Measurements from ENCODE around the gene AK4. TPM values are rescaled to one million over a fixed set of nuclear protein-coding genes. Genes with fewer than 3 reads are reported as not detected.

Gene AK4
- polyA plus RNA-seq, 3 donors = 4.3 to 9.9 (median 6.7) TPM

DNA sequence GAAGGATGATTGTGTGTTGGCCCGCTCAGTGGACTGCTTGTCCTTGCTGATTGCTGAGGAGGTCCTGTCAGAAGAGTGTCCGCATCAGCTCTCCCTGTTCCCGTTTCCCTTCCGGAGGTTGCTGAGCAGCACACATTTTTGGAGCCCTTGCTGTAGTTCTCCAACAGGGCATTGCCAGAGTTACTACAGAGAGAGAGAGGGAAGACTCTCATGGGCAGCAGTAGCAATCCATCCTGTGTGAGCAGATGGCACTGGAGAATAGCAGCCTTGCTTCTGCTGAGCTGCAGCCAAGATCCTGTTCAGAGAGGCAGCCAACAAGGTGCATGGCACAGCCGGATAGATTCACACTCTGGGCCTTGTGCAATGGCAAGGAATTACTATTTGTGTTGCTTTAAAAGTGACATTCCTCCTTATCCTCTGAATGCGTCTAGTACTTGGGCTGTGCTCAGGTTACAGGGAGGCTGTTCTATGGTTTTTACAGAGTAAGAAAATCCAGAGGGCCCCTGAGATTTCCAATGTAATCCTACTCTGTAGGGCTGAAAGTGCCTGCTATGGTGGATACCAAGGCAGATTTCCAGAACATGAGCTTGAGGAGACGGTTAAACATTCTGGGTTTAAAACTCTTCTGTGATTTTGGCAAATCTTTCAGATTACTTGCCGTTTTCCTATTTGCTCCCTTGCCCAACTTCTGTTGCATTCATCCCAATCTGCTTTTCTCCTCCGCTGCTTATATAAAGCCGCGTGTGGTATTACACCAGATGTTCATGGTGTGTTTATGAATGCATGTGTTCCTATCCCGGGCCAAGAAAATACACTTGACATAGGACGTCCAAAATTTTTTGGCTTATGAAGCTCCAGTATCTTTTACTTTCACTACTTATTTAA lies 27.4 kb downstream of the AK4 start:
- Histone ChIP-seq H3K27ac (ENCODE audit: low read depth in 1 of 2, low read length in 2 of 2) (no peak overlapping the region), H3K4me1 (ENCODE audit: control insufficient read depth in 1 of 2, insufficient read depth in 2 of 2, low read length in 2 of 2) (peaks cover 45 to 59% of the 10 kb centered on the region in 2 donors), H3K9ac (ENCODE audit: insufficient read depth, low read length, poor library complexity, severe bottlenecking) (no peak overlapping the region), H2AFZ (ENCODE audit: insufficient read depth, low read depth, low read length, poor library complexity, severe bottlenecking) (no peak overlapping the region), H3K79me2 (ENCODE audit: insufficient read depth, low read length) (peaks cover 45% of the 10 kb centered on the region), H3K27me3 (ENCODE audit: control insufficient read depth in 2 of 2, insufficient read depth in 2 of 2, low read length in 2 of 2) (no peaks in the 10 kb centered on the region), H4K20me1 (ENCODE audit: insufficient read depth, low read length) (no peaks in the 10 kb centered on the region), H3K4me3 (replicated peaks in 1 of 3; ENCODE audit: low read depth in 2 of 3, low read length in 3 of 3) (no peak overlapping the region), H3K4me2 (replicated peaks; ENCODE audit: extremely low read depth, low read length, poor library complexity, severe bottlenecking) (no peak overlapping the region), H3K9me3 (replicated peaks in 1 of 2; ENCODE audit: control insufficient read depth in 1 of 2, insufficient read depth in 1 of 2, low read length in 2 of 2) (no peaks in the 10 kb centered on the region), H3K36me3 (replicated peaks in 1 of 2; ENCODE audit: control insufficient read depth in 1 of 2, insufficient read depth in 2 of 2, low read length in 2 of 2) (no peaks in the 10 kb centered on the region)
- 91% methylated on average over 3 of the region's 13 CpGs for WGBS (ENCODE audit: insufficient coverage)
- H3K36me3 Mint-ChIP-seq = peaks cover 0 to 8% of the 10 kb centered on the region in 2 donors
- TF ChIP-seq, protein P1, sequence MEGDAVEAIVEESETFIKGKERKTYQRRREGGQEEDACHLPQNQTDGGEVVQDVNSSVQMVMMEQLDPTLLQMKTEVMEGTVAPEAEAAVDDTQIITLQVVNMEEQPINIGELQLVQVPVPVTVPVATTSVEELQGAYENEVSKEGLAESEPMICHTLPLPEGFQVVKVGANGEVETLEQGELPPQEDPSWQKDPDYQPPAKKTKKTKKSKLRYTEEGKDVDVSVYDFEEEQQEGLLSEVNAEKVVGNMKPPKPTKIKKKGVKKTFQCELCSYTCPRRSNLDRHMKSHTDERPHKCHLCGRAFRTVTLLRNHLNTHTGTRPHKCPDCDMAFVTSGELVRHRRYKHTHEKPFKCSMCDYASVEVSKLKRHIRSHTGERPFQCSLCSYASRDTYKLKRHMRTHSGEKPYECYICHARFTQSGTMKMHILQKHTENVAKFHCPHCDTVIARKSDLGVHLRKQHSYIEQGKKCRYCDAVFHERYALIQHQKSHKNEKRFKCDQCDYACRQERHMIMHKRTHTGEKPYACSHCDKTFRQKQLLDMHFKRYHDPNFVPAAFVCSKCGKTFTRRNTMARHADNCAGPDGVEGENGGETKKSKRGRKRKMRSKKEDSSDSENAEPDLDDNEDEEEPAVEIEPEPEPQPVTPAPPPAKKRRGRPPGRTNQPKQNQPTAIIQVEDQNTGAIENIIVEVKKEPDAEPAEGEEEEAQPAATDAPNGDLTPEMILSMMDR (IDR thresholded peaks at IDR 0.05) = no peak
- peaks cover 49% of the 10 kb centered on the region for H3K4me1 Mint-ChIP-seq
- no peak overlapping the region for H3K4me3 Mint-ChIP-seq
- intact Hi-C loops (cut with micrococcal nuclease) = no loop called here
- peak overlapping the region in 2 of 7 donors; percentile 7 to 66 for H3K27ac Mint-ChIP-seq
- H3K27me3 Mint-ChIP-seq (ENCODE audit: low read depth in 3 of 3) = peaks cover 0 to 4% (median 0%) of the 10 kb centered on the region in 3 donors
- DNase-seq = no peak
- H3K9me3 Mint-ChIP-seq = no peaks in the 10 kb centered on the region

DNA sequence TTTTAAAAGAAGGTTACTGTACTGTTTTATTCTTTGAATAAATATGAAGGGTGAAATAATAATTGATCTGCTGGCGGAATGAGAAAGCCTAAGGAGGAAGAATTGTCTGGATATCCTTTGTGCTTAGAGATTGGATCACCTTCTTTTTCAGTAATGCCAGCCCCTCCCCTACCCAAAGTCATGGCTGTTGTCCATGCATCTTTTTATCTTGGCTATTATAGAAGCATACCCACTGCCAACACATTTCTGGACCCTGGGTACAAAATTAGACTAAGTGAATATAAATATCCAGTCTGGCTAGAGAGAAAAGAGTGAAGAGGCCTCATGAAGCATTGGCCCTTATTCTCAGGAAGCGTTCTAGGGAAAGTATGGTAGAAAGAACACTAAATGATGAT lies 28.1 kb downstream of the AK4 start:
- H3K27me3 Mint-ChIP-seq (ENCODE audit: low read depth in 3 of 3) = peaks cover 0 to 4% (median 2%) of the 10 kb centered on the region in 3 donors
- no peak overlapping the region for H3K27ac Mint-ChIP-seq

More for the DNA sequence above, 28.1 kb downstream of the AK4 start:
- peaks cover 38 to 53% of the 10 kb centered on the region in 2 donors for H3K4me1 ChIP-seq (ENCODE audit: control insufficient read depth in 1 of 2, insufficient read depth in 2 of 2, low read length in 2 of 2)
- H3K9me3 ChIP-seq (replicated peaks in 1 of 2; ENCODE audit: control insufficient read depth in 1 of 2, insufficient read depth in 1 of 2, low read length in 2 of 2) = no peaks in the 10 kb centered on the region
- no peak overlapping the region for H2AFZ ChIP-seq (ENCODE audit: insufficient read depth, low read depth, low read length, poor library complexity, severe bottlenecking)
- TF ChIP-seq, protein P1 (IDR thresholded peaks at IDR 0.05) = no peak
- H3K4me3 Mint-ChIP-seq = no peak overlapping the region
- intact Hi-C loops (cut with micrococcal nuclease) = no loop called here
- no peak overlapping the region for H3K4me3 ChIP-seq (replicated peaks in 1 of 3; ENCODE audit: low read depth in 2 of 3, low read length in 3 of 3)
- peaks cover 0 to 8% of the 10 kb centered on the region in 2 donors for H3K36me3 Mint-ChIP-seq
- H3K4me2 ChIP-seq (replicated peaks; ENCODE audit: extremely low read depth, low read length, poor library complexity, severe bottlenecking) = no peak overlapping the region
- H3K27me3 ChIP-seq (ENCODE audit: control insufficient read depth in 2 of 2, insufficient read depth in 2 of 2, low read length in 2 of 2) = no peaks in the 10 kb centered on the region
- no CpG with 5 or more reads among the region's 2 CpGs for WGBS (ENCODE audit: insufficient coverage)
- peaks cover 42% of the 10 kb centered on the region for H3K4me1 Mint-ChIP-seq
- peaks cover 45% of the 10 kb centered on the region for H3K79me2 ChIP-seq (ENCODE audit: insufficient read depth, low read length)
- no peaks in the 10 kb centered on the region for H3K9me3 Mint-ChIP-seq
- no peaks in the 10 kb centered on the region for H4K20me1 ChIP-seq (ENCODE audit: insufficient read depth, low read length)
- H3K9ac ChIP-seq (ENCODE audit: insufficient read depth, low read length, poor library complexity, severe bottlenecking) = no peak overlapping the region
- H3K27ac ChIP-seq (ENCODE audit: low read depth in 1 of 2, low read length in 2 of 2) = no peak overlapping the region
- H3K36me3 ChIP-seq (replicated peaks in 1 of 2; ENCODE audit: control insufficient read depth in 1 of 2, insufficient read depth in 2 of 2, low read length in 2 of 2) = no peaks in the 10 kb centered on the region
- DNase-seq = no peak

Data from CD14-positive monocyte (primary cell).